GM12892 (cell line): ENCODE results near the gene PARP4.
"Not testable (repeated sequence)": the region's sequence is repeated elsewhere in the genome, so short reads cannot be mapped to it uniquely, and the experiment has no call there.

ENCODE experiments used
- POLR2A ChIP-seq: IDR thresholded peaks from 2 replicates; pipeline ENCODE4 v1.6.1; 2011; ENCODE audit warnings: low read depth, low read length, control low read depth
- TAF1 ChIP-seq: IDR thresholded peaks from 2 replicates; pipeline ENCODE4 v1.6.1; 2011; ENCODE audit warnings: low read depth, mild to moderate bottlenecking, control low read depth, low read length, borderline replicate concordance

GRCh38 chr13:24391771-24392683, 120.6 kb downstream of the PARP4 start:
- TF ChIP-seq TAF1, POLR2A: not testable (repeated sequence)
